ENCODE results near the gene AATF.

Gene AATF

GRCh38 chr17:36936455-36937000 lies 12.2 kb upstream of the AATF start:
- Histone ChIP-seq H3K9me2 (ENCODE audit: low read depth, low read length) (no peaks in the 10 kb centered on the region), H3K27me3 (ENCODE audit: insufficient read depth, low read length) (no peaks in the 10 kb centered on the region), H3K9me3 (ENCODE audit: low read length) (no peaks in the 10 kb centered on the region), H3F3A (ENCODE audit: insufficient read depth, low read length) (no peaks in the 10 kb centered on the region), H3K4me1 (ENCODE audit: insufficient read depth, low read length, severe bottlenecking) (no peaks in the 10 kb centered on the region), H3K27ac (ENCODE audit: low read depth, low read length, poor library complexity, severe bottlenecking) (no peak overlapping the region), H3K4me3 (ENCODE audit: low read depth, low read length, poor library complexity, severe bottlenecking) (no peak overlapping the region), H3K79me2 (ENCODE audit: insufficient read depth, low read length) (no peaks in the 10 kb centered on the region), H3K36me3 (ENCODE audit: insufficient read depth, low read length) (no peaks in the 10 kb centered on the region), H4K20me1 (ENCODE audit: insufficient read depth, low read length) (no peaks in the 10 kb centered on the region), H3K9ac (ENCODE audit: low read length) (no peak overlapping the region), H3K4me2 (ENCODE audit: low read length) (no peak overlapping the region), H2AFZ (ENCODE audit: low read length) (no peak overlapping the region)
- TF ChIP-seq CTCF (IDR thresholded peaks at IDR 0.05; ENCODE audit: low read length) (no peak), EZH2 (IDR thresholded peaks at IDR 0.05; ENCODE audit: borderline replicate concordance, low read length) (no peak)

- H3K9ac ChIP-seq (ENCODE audit: low read length) = no peak within 1 kb of the TSS
- no peak within 1 kb of the TSS for H3K27ac ChIP-seq (ENCODE audit: low read depth, low read length, poor library complexity, severe bottlenecking)
- no peaks in the 10 kb centered on the region for H3K9me2 ChIP-seq (ENCODE audit: low read depth, low read length)
- no peaks in the 10 kb centered on the region for H3K4me1 ChIP-seq (ENCODE audit: insufficient read depth, low read length, severe bottlenecking)
- H3K36me3 ChIP-seq (ENCODE audit: insufficient read depth, low read length) = no peaks in the 10 kb centered on the region
- TF ChIP-seq CTCF (IDR thresholded peaks at IDR 0.05; ENCODE audit: low read length) (no peak), EZH2 (IDR thresholded peaks at IDR 0.05; ENCODE audit: borderline replicate concordance, low read length) (no peak)
- no peak within 1 kb of the TSS for H3K4me3 ChIP-seq (ENCODE audit: low read depth, low read length, poor library complexity, severe bottlenecking)
- no peak within 1 kb of the TSS for H2AFZ ChIP-seq (ENCODE audit: low read length)
- H4K20me1 ChIP-seq (ENCODE audit: insufficient read depth, low read length) = no peaks in the 10 kb centered on the region
- no peaks in the 10 kb centered on the region for H3K27me3 ChIP-seq (ENCODE audit: insufficient read depth, low read length)
- no peaks in the 10 kb centered on the region for H3F3A ChIP-seq (ENCODE audit: insufficient read depth, low read length)
- H3K4me2 ChIP-seq (ENCODE audit: low read length) = no peak within 1 kb of the TSS
- no peaks in the 10 kb centered on the region for H3K9me3 ChIP-seq (ENCODE audit: low read length)
- H3K79me2 ChIP-seq (ENCODE audit: insufficient read depth, low read length) = no peaks in the 10 kb centered on the region
Measured at GRCh38 chr17:36937001-36937958, 11.5 kb upstream of the AATF start, which contains the start of gene LHX1. Gene LHX1, plus strand, starts transcription at chr17:36937475. Its CDS starts 723 bp downstream, at chr17:36938198.

GRCh38 chr17:36937959-36938565 lies 10.7 kb upstream of the AATF start:
- no peak overlapping the region for H3K4me3 ChIP-seq (ENCODE audit: low read depth, low read length, poor library complexity, severe bottlenecking)
- H3K4me2 ChIP-seq (ENCODE audit: low read length) = no peak overlapping the region
- no peaks in the 10 kb centered on the region for H3K79me2 ChIP-seq (ENCODE audit: insufficient read depth, low read length)
- no peak overlapping the region for H3K27ac ChIP-seq (ENCODE audit: low read depth, low read length, poor library complexity, severe bottlenecking)
- no peaks in the 10 kb centered on the region for H3K9me2 ChIP-seq (ENCODE audit: low read depth, low read length)
- no peak overlapping the region for H2AFZ ChIP-seq (ENCODE audit: low read length)
- H3K4me1 ChIP-seq (ENCODE audit: insufficient read depth, low read length, severe bottlenecking) = no peaks in the 10 kb centered on the region
- H3K36me3 ChIP-seq (ENCODE audit: insufficient read depth, low read length) = no peaks in the 10 kb centered on the region
- no peaks in the 10 kb centered on the region for H3K9me3 ChIP-seq (ENCODE audit: low read length)
- H3K27me3 ChIP-seq (ENCODE audit: insufficient read depth, low read length) = no peaks in the 10 kb centered on the region
- no peaks in the 10 kb centered on the region for H4K20me1 ChIP-seq (ENCODE audit: insufficient read depth, low read length)
- no peaks in the 10 kb centered on the region for H3F3A ChIP-seq (ENCODE audit: insufficient read depth, low read length)
- H3K9ac ChIP-seq (ENCODE audit: low read length) = no peak overlapping the region
- TF ChIP-seq CTCF (IDR thresholded peaks at IDR 0.05; ENCODE audit: low read length) (no peak), EZH2 (IDR thresholded peaks at IDR 0.05; ENCODE audit: borderline replicate concordance, low read length) (no peak)
